ENCODE measurements around the gene ERGIC1. TPM values are rescaled to one million over a fixed set of nuclear protein-coding genes. Genes with fewer than 3 reads are reported as not detected.
"Not testable (repeated sequence)": the region's sequence is repeated elsewhere in the genome, so short reads cannot be mapped to it uniquely, and the experiment has no call there.

ERGIC1 gene, protein sequence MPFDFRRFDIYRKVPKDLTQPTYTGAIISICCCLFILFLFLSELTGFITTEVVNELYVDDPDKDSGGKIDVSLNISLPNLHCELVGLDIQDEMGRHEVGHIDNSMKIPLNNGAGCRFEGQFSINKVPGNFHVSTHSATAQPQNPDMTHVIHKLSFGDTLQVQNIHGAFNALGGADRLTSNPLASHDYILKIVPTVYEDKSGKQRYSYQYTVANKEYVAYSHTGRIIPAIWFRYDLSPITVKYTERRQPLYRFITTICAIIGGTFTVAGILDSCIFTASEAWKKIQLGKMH
- total RNA-seq: 100 to 1,000 TPM in 4 of 5 donors, 10 to 100 TPM in 1; 98.8 to 293 (median 137) TPM
- polyA plus RNA-seq: 10 to 100 TPM; 54.5 to 95.3 (median 83.7) TPM
- long read RNA-seq, donor 1, transcript ERGIC1-202 (10 exons, 2,881 nt): major isoform, 22 of 23 reads
- long read RNA-seq, donor 1, partial matches to known transcripts: 0 of 23 reads
- long read RNA-seq, donor 1, other reads (novel, unspliced or antisense): 0 of 23 reads
- long read RNA-seq, donor 2, transcript ERGIC1-202 (10 exons, 2,881 nt): major isoform, 38 of 79 reads
- long read RNA-seq, donor 2, partial matches to known transcripts: 39 of 79 reads
- long read RNA-seq, donor 2, other reads (novel, unspliced or antisense): 0 of 79 reads
- long read RNA-seq, donor 3, transcript ERGIC1-202 (10 exons, 2,881 nt): major isoform, 28 of 139 reads
- long read RNA-seq, donor 3, partial matches to known transcripts: 108 of 139 reads
- long read RNA-seq, donor 3, other reads (novel, unspliced or antisense): 0 of 139 reads
- long read RNA-seq, donor 4, partial matches to known transcripts: 7 of 10 reads
- long read RNA-seq, donor 4, other reads (novel, unspliced or antisense): 0 of 10 reads
- long read RNA-seq, donor 5, transcript ERGIC1-202 (10 exons, 2,881 nt): major isoform, 31 of 82 reads
- long read RNA-seq, donor 5, partial matches to known transcripts: 49 of 82 reads
- long read RNA-seq, donor 5, other reads (novel, unspliced or antisense): 0 of 82 reads
- long read RNA-seq, donor 6, transcript ERGIC1-211 (2 exons, 3,621 nt): minor isoform, 8 of 289 reads
- long read RNA-seq, donor 6, transcript ERGIC1-202 (10 exons, 2,881 nt): major isoform, 117 of 289 reads
- long read RNA-seq, donor 6, partial matches to known transcripts: 164 of 289 reads
- long read RNA-seq, donor 6, other reads (novel, unspliced or antisense): 0 of 289 reads
- long read RNA-seq, donor 7, transcript ERGIC1-202 (10 exons, 2,881 nt): major isoform, 27 of 143 reads
- long read RNA-seq, donor 7, transcript ERGIC1-211 (2 exons, 3,621 nt): minor isoform, 6 of 143 reads
- long read RNA-seq, donor 7, partial matches to known transcripts: 110 of 143 reads
- long read RNA-seq, donor 7, other reads (novel, unspliced or antisense): 0 of 143 reads
- long read RNA-seq, donor 8, transcript ERGIC1-202 (10 exons, 2,881 nt): major isoform, 52 of 108 reads
- long read RNA-seq, donor 8, transcript ERGIC1-211 (2 exons, 3,621 nt): minor isoform, 5 of 108 reads
- long read RNA-seq, donor 8, partial matches to known transcripts: 51 of 108 reads
- long read RNA-seq, donor 8, other reads (novel, unspliced or antisense): 0 of 108 reads
- long read RNA-seq, donor 9, transcript ERGIC1-202 (10 exons, 2,881 nt): major isoform, 26 of 77 reads
- long read RNA-seq, donor 9, partial matches to known transcripts: 48 of 77 reads
- long read RNA-seq, donor 9, other reads (novel, unspliced or antisense): 0 of 77 reads
- long read RNA-seq, donor 10, transcript ERGIC1-202 (10 exons, 2,881 nt): major isoform, 14 of 16 reads
- long read RNA-seq, donor 10, partial matches to known transcripts: 0 of 16 reads
- long read RNA-seq, donor 10, other reads (novel, unspliced or antisense): 0 of 16 reads

GRCh38 chr5:172833686-172834414 is at the start of gene ERGIC1:
TSS of gene ERGIC1 (plus strand) at chr5:172834251. CDS start at chr5:172834414, 163 bp downstream.
- Histone ChIP-seq H3K9me3 (no peaks in the 10 kb centered on the region), H3K4me3 (peak within 1 kb of the TSS; percentile 83 to 88 (median 86)), H3K36me3 (no peaks in the 10 kb centered on the region), H3K27me3 (no peaks in the 10 kb centered on the region), H3K4me1 (peaks cover 38 to 50% (median 46%) of the 10 kb centered on the region in 4 donors), H3K27ac (peak within 1 kb of the TSS; percentile 93 to 96 (median 95))
- intact Hi-C loops (cut with DNase I; ENCODE audit: low total_unique reads): no loop called here
- WGBS, 5 donors: 2 to 4% (median 2%) methylated on average over 21 to 53 of the region's 53 CpGs
- TF ChIP-seq EP300 (IDR thresholded peaks at IDR 0.05) (no peak), CTCF (IDR thresholded peaks at IDR 0.05) (no peak), POLR2A (IDR thresholded peaks at IDR 0.05) (peak in 2 of 4 donors; percentile 25 to 56), POLR2AphosphoS5 (IDR thresholded peaks at IDR 0.05) (peak; percentile 44 to 89 (median 83))
- peak; percentile 90 to 95 for DNase-seq

DNA sequence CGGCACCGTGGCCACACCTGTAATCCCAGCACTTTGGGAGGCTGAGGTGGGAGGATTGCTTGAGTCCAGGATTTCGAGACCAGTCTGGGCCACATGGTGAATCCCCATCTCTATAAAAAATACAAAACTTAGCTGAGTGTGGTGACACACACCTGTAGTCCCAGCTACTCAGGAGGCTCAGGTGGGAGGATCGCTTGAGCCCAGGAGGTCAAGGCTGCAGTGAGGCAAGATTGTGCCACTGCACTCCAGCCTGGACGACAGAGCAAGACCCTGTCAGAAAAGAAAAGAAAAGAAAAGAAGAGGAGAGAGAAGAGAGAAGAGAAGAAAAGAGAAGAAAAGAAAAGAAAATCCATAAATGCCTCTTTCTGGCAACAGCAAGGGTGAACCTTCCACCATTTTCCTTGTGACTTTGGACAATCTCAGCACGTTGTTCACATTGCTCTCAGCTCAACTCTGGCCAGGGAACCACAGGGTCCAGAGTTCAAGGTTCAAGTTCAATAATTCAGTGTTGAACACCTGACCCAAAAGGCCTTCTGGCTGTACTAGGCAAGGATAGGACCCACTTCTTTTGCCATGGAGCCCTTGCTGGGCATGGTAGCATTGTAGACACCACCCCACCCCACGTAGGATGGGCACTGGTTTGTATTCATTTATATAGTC is 48.5 kb upstream of the ERGIC1 start:
- Histone ChIP-seq H3K9me3 (no peaks in the 10 kb centered on the region), H3K27ac (no peak overlapping the region), H3K4me1 (peaks cover 22 to 55% (median 26%) of the 10 kb centered on the region in 4 donors), H3K27me3 (no peaks in the 10 kb centered on the region), H3K36me3 (no peaks in the 10 kb centered on the region), H3K4me3 (no peak overlapping the region)
- DNase-seq: no peak
- TF ChIP-seq CTCF (IDR thresholded peaks at IDR 0.05) (no peak), EP300 (IDR thresholded peaks at IDR 0.05) (no peak), POLR2AphosphoS5 (IDR thresholded peaks at IDR 0.05) (no peak), POLR2A (IDR thresholded peaks at IDR 0.05) (no peak)
- intact Hi-C loops (cut with DNase I; ENCODE audit: low total_unique reads): no loop called here
- WGBS, 5 donors: 85 to 89% (median 87%) methylated on average over 7 of the region's 7 CpGs

GRCh38 chr5:172786736-172787462 is 47.2 kb upstream of the ERGIC1 start:
- no peaks in the 10 kb centered on the region for H3K9me3 ChIP-seq
- H3K4me3 ChIP-seq: no peak overlapping the region
- H3K36me3 ChIP-seq: no peaks in the 10 kb centered on the region
- TF ChIP-seq EP300 (IDR thresholded peaks at IDR 0.05): no peak
- TF ChIP-seq POLR2A (IDR thresholded peaks at IDR 0.05): no peak
- TF ChIP-seq CTCF (IDR thresholded peaks at IDR 0.05): no peak
- TF ChIP-seq POLR2AphosphoS5 (IDR thresholded peaks at IDR 0.05): no peak
- 87 to 93% (median 91%) methylated on average over 9 of the region's 9 CpGs for WGBS, 5 donors
- no peak for DNase-seq
- no peaks in the 10 kb centered on the region for H3K27me3 ChIP-seq
- H3K27ac ChIP-seq: no peak overlapping the region
- intact Hi-C loops (cut with DNase I; ENCODE audit: low total_unique reads): no loop called here
- peaks cover 22 to 48% (median 27%) of the 10 kb centered on the region in 4 donors for H3K4me1 ChIP-seq

GRCh38 chr5:172787538-172787937 is 46.5 kb upstream of the ERGIC1 start:
- H3K27me3 ChIP-seq; H3K4me3 ChIP-seq; H3K9me3 ChIP-seq; intact Hi-C loops (cut with DNase I; ENCODE audit: low total_unique reads); H3K36me3 ChIP-seq; DNase-seq: not testable (repeated sequence)
- WGBS, 5 donors: 94 to 98% (median 96%) methylated on average over 3 of the region's 3 CpGs
- peak overlapping the region in 2 of 5 donors; percentile 74 to 85 for H3K27ac ChIP-seq
- peaks cover 22 to 42% (median 27%) of the 10 kb centered on the region in 4 donors for H3K4me1 ChIP-seq

All from stomach (tissue), 19 donors.